Uterus (tissue), 2 donors: Measurements from ENCODE around the gene EML1.

Experiments used
- CTCF ChIP-seq, 4 experiments: fragments of 200-600 bp in 2 of 4; fragments of 450-650 bp in 2 of 4; sonication (generic) in 2 of 4; IDR thresholded peaks; one replicate each; pipeline ENCODE4 v1.5.1; 2016 to 2019; ENCODE audit warnings: antibody characterized with exemption in 4 of 4, mild to moderate bottlenecking in 2 of 4, moderate library complexity in 1 of 4
- POLR2A ChIP-seq, 2 donors: fragments of 450-650 bp; IDR thresholded peaks; one replicate each; pipeline ENCODE4 v1.6.1; 2016; ENCODE audit warnings: antibody characterized with exemption in 2 of 2, mild to moderate bottlenecking in 1 of 2, moderate library complexity in 1 of 2

GRCh38 chr14:99840774-99841305 lies 47.6 kb downstream of the EML1 start:
- TF ChIP-seq POLR2A (IDR thresholded peaks at IDR 0.05) (no peak), CTCF (IDR thresholded peaks at IDR 0.05) (no peak)
